ENCODE measurements around the gene RFX3.

Gene RFX3

DNA sequence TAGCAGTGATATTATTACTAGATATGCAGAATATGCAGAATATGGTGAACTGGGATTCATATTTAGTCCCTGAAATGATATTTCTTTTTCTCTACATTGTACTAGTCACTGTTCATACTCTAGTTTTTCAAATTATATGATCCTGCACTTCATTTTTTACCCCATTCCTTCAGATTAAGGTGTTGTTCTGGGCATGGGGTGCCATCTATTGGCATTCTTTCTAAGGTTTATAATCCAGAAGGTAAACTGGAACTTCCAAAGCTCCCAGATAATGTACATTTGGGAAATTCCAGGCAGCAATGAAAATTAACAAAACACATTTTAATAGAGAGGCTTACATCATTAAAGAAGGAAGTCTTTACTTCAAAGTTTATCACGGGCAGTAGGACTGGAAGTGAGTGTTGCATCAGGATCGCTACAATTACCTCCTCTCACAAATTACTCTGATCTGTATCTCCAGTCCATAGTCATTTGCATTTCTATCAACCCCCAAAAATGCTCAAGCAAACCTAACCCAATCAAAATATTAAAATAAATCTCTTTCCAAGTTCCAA, 12.5 kb downstream of the RFX3 start:
- no peak for DNase-seq (ENCODE audit: low read depth, low spot score)

DNA sequence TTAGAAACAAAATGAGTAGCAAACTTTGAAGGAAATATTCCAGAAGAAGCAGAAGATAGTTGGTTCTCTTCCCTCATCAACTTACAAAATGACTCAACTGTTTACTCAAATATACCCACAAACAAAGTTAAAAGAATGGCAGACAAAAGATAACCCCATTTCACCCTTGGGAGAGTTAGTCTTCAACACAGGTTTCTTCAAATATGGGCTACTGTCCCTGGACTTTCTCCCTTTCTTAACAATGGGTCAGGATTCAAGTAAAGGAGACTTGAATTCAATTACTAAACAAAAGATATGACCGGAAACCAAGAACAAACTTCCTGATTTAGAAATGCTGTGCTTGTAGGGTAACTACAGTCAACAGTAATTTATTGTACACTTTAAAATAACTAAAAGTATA, 14.2 kb downstream of the RFX3 start:
- no peak for DNase-seq (ENCODE audit: low read depth, low spot score)

DNA sequence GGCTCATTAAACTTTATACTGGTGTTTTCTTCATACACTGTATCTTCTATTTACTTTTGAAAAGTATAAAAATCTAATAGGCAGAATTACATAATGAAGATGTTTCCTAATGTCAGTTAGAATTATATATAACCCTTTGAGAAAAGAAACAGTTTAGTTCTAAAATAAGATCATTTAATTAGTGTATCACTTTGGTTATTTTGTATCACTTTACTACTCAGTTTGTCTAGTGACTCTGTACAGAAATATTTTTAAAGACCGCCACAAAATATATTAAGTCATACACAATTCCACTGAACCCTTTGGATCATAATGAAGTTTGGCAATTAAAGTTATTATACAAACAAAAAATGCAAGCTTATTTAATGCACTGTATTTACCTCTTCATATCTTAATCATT, 15.0 kb downstream of the RFX3 start:
- DNase-seq (ENCODE audit: low read depth, low spot score) = no peak

- DNase-seq (ENCODE audit: low read depth, low spot score) = no peak
Measured at GRCh38 chr9:3509926-3510325, 15.9 kb downstream of the RFX3 start.

- no peak for DNase-seq (ENCODE audit: low read depth, low spot score)
Measured at GRCh38 chr9:3508521-3509291, 17.1 kb downstream of the RFX3 start.

- no peak for DNase-seq (ENCODE audit: low read depth, low spot score)
Measured at GRCh38 chr9:3508078-3508431, 17.7 kb downstream of the RFX3 start.

DNA sequence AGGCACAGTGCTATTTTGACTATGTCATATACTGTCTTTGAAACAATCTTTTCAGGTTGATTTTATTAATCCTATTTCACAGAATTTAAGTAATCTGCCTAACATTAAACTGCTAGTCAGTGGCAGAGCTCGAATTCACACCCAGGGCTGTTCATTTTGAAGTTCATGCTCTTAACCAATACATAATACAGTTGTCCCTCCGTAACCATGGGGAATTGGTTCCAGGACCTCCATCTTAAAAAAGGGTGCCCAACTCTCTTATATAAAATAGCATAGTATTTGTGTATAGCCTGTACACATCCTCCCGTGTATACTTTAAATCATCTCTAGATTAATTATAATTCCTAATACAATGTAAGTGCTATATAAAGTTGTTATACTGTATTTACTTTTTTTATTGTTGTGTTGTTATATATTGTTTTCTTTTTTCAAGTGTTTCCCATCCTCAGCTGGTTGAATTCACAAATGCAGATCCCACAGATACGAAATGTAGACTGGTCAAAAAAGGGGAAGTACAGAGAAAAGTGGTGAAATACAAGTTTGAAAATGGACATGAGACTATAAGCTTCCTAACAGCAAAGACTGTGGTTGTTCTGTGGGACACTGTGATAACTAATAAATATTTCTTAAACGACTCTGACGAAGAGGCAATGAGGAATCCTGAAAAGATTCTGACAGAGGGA, 18.3 kb downstream of the RFX3 start:
- DNase-seq (ENCODE audit: low read depth, low spot score) = no peak

DNA sequence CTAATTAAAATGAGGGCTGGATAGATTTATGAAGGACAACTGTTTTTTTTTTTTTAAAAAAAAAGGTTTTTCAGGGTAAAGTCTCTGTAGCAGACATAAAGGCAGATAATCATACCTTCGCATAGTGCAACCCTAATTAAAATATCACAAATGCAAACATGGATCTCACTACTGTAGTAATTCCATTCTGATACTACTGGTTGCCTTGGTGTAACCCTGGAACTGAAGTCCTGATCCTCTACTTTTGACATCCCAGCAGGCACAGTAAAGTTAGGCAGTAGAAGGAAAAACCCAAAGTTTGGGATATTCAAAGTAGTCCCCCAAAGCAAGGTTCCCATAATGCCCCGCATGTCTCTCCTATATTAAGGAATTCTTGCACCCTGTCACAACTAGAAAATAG, 19.6 kb downstream of the RFX3 start:
- DNase-seq (ENCODE audit: low read depth, low spot score) = no peak

DNA sequence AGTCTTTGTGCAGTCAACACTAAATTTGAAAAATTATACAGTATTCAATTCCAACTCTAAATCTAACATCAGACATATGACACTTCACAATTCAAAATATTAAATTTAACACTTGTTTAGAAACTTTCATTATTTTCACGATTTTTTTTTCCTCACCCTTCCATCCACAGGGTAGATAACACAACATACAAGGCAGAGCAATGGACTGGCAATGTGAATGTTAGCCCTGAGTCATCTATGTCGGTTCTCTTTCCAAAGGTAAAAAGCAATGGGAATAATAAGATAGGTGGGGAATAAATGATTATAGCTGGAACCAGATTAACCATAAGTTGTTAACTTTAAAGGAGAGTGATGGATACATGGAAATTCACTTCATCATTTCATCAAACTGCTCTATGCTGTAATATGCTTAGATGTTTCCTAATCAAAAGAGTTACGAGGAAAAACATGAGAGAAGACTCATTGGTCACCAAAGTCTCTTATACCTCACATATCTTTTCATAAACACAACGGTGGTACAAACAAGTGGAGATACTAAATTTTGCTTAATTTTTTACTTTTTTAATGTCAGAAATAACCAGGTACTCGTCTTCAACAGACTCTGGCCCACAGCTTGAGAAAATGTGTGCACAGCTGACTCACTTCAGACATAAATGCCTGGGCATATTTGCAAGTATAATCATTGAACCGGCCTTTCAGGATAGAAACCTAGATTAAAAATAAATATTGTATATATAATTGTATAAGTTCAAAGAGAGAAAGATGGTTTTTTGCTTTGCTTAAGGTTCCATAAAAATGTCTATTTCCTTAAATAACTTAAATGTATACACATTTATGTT, 23.0 kb downstream of the RFX3 start:
- DNase-seq (ENCODE audit: low read depth, low spot score) = no peak

- DNase-seq (ENCODE audit: low read depth, low spot score) = no peak
Measured at GRCh38 chr9:3500044-3500443, 25.8 kb downstream of the RFX3 start.

DNA sequence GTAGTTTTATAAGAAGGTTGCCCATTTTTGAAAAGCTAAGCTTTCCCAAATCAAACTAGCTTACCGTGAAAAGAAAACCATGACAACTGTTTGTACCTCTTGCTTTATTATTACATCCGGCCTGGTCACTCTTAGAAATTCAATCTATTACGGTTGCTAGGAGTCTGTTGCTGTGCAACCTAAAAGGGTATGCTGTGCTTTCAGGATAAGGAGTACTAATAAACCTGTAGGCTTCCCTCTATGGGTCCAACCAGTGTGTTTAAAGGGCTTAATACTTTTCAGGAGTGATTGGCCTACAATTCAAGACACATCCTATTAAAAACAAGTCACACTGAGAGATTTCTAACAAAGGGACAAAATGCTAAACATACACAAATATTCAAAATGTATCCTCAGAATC, 27.1 kb downstream of the RFX3 start:
- no peak for DNase-seq (ENCODE audit: low read depth, low spot score)

DNA sequence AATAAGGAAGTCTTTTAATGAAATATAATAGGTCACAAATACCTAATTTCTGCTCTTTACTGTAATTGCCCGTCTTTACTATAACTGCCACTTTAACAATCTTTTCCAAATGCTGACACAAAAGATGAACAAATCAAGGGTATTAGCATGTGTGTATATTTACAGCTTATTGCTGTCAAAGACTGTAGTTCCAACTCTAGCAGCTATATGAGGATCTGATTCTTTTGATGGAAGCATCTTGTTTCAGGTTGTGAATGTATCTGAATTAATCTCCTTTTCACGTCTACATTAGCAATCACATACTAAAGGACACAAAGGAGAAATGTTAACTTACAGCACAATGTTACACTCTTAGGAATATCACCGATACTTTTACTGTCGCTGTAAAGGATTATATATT, 27.9 kb downstream of the RFX3 start:
- DNase-seq (ENCODE audit: low read depth, low spot score) = no peak

GRCh38 chr9:3497401-3497800, 28.4 kb downstream of the RFX3 start:
- DNase-seq (ENCODE audit: low read depth, low spot score) = no peak

GRCh38 chr9:3495855-3496254, 29.9 kb downstream of the RFX3 start:
- DNase-seq (ENCODE audit: low read depth, low spot score) = no peak

GRCh38 chr9:3492214-3492613, 33.6 kb downstream of the RFX3 start:
- no peak for DNase-seq (ENCODE audit: low read depth, low spot score)

DNA sequence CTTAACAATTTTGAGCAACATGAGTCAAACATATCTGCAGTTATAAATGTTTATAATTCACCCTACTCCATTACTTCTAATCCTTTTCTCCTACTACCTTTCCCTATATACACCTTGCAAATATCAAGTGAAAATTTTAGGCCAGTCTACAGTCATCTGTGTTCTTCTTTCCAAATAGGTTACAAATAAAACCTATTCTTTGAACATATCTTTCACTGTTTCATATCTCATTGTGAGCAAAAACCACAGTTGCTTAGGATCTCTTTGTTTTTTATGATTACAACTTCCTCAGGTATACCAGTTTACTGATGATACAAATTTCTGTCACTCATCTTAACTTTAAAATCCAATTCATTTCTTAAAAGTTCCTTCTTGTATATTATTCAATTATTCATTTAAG, 34.4 kb downstream of the RFX3 start:
- no peak for DNase-seq (ENCODE audit: low read depth, low spot score)

GRCh38 chr9:3490957-3491356, 34.8 kb downstream of the RFX3 start:
- no peak for DNase-seq (ENCODE audit: low read depth, low spot score)

DNA sequence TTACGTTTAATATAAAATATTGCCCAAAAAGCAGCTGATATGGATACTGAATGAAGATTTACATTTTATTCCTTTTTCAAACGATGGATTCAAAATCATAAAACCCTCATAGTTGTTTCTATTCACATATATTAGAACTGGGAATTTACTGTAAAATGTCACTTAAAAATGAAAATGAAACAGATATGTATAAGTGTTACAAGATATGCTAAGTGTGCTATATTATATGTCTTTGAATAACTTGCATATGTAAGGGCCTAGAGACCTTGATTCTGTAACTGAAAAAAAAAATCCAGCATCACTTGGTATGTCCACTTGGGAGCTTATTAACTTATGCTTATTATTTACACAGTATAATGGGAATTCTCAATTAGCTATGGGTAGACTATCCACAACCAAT, 43.2 kb downstream of the RFX3 start:
- no peak for DNase-seq (ENCODE audit: low read depth, low spot score)

- DNase-seq (ENCODE audit: low read depth, low spot score) = no peak
Measured at GRCh38 chr9:3480353-3480655, 45.5 kb downstream of the RFX3 start.

- no peak for DNase-seq (ENCODE audit: low read depth, low spot score)
Measured at GRCh38 chr9:3479514-3480352, 46.1 kb downstream of the RFX3 start.

- DNase-seq (ENCODE audit: low read depth, low spot score) = no peak
Measured at GRCh38 chr9:3478549-3478953, 47.2 kb downstream of the RFX3 start.
